H1 (cell line): ENCODE data around the gene HLF. TPM values are rescaled to one million over a fixed set of nuclear protein-coding genes. Genes with fewer than 3 reads are reported as not detected.

Experiments
- CHD2 ChIP-seq: IDR thresholded peaks from 2 replicates; pipeline ENCODE4 v1.6.1; 2012; ENCODE audit warnings: low read length, improper control_type of control experiment
- SIRT6 ChIP-seq: IDR thresholded peaks from one replicate; pipeline ENCODE4 v1.7.1; 2012; ENCODE audit warnings: low read length, inconsistent platforms
- polyA plus RNA-seq, 7 experiments: library from polyadenylated mRNA; depleted of rRNA in 3 of 7; stranded (reverse) in 5 of 7; unstranded in 2 of 7; fragments of >200 nt in 5 of 7; fragments of 200-250 nt in 2 of 7; gene quantifications; 1 replicate in 5 of 7; 2 replicates in 1 of 7; 4 replicates in 1 of 7; pipeline versions ENCODE4 v1.2.1 to v1.2.3, GENCODE V29; 2011 to 2013; ENCODE audit warnings: missing spikeins in 2 of 7, mixed read lengths in 2 of 7
- total RNA-seq: library from RNA; stranded (reverse); fragmentation: NEBNext Ultra II Directional; extraction: Animal tissue kit (Norgen Biotek cat#: 25700); gene quantifications from 2 replicates; pipeline ENCODE4 v1.2.1, GENCODE V29; 2021
- TF ChIP-seq, protein P1 (sequence below): IDR thresholded peaks from 2 replicates; pipeline ENCODE4 v1.6.1; 2012; ENCODE audit warnings: inconsistent platforms

Gene HLF
- total and polyA plus RNA-seq, 2 of the 8 experiments (the other 6 are each of a cell fraction or from before 2014, with no cell fraction given) = 0.39 to 0.60 TPM

DNA sequence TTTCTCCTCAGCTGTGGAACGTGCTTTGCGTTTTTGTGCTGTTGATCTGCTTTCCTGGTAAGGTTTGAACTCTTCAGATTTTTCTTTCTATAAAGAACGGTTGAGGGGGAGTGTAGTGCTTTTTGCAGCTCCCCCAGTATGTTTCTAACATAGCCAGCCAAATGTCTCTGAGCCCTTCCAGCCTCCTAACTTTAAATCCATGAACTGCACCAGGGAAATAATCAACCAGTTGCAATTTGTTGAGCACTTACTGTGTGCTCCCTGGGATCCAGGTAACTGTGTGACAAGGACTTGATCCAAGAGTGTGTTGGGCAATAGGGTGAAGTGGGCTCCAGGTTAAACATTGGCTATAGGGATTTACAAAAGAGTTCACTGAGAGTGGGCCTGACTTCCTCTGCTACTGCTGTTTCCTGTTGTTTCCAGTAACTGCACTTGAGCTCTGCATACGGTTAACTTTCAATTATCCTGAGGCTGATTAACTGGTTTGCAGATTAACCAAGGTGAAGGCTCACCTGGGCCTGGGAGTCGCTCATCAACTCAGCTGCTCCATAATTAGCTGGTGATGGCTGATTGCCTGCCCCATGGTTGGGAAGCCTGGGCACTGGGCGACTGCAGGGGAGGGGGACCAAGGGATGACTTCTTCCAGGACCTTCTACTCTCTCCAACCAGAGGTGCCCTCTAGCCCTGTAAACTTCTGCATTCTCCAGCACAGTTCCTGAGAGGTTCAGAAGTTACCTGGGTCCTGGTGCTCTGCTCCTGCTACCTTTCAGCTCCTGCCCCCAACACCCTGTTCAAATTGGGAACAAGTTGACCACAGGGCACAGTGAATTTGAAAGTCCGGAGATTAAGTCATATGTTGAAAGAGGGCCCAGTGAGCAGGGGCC, 19.5 kb downstream of the HLF start (continued):
- TF ChIP-seq, protein P1, sequence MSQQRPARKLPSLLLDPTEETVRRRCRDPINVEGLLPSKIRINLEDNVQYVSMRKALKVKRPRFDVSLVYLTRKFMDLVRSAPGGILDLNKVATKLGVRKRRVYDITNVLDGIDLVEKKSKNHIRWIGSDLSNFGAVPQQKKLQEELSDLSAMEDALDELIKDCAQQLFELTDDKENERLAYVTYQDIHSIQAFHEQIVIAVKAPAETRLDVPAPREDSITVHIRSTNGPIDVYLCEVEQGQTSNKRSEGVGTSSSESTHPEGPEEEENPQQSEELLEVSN = no peak
- no peak for TF ChIP-seq CHD2
- no peak for TF ChIP-seq SIRT6
